ENCODE data around the gene ZNF213. TPM values are rescaled to one million over a fixed set of nuclear protein-coding genes. Genes with fewer than 3 reads are reported as not detected.

The ZNF213 gene
- total and polyA plus RNA-seq, 4 donors: 2.3 to 8.6 (median 6.8) TPM

DNA sequence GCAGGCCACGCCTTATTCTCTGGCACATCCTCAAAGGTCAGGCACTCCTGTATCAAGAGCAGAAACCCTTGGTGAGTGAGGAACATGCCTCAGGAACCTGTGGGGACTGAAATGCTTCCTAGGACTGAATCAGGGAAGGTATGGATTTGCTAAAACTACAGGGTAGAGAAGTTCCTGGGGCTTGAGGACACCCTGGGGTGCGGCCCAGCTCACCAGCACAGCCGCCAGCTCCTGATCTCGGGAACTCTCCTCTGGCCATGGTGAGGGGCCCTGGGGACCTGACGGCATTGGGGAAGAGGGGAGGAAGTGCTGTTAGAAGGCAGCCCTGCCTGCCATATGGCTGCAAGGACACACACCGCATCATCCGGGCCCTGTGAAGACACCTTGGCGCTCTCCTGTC, 43.3 kb upstream of the ZNF213 start:
- no peaks in the 10 kb centered on the region for H3K9me3 ChIP-seq (ENCODE audit: control insufficient read depth, low read length)
- H3K27me3 ChIP-seq (ENCODE audit: control insufficient read depth in 1 of 2, insufficient read depth in 2 of 2, low read length in 1 of 2): no peaks in the 10 kb centered on the region
- intact Hi-C loops (cut with DNase I): no loop called here
- WGBS, 2 donors: 73 to 82% methylated on average over 8 of the region's 8 CpGs
- no peak for DNase-seq
- no peaks in the 10 kb centered on the region for H3K36me3 ChIP-seq (ENCODE audit: control insufficient read depth in 1 of 2, insufficient read depth in 2 of 2, low read length in 1 of 2)
- H3K4me1 ChIP-seq (ENCODE audit: control insufficient read depth in 1 of 2, insufficient read depth in 2 of 2, low read length in 2 of 2): no peaks in the 10 kb centered on the region
- H3K27ac ChIP-seq (ENCODE audit: low read depth in 1 of 2, low read length in 2 of 2): no peak overlapping the region
- no peak for ATAC-seq (ENCODE audit: low FRiP score)
- no peak overlapping the region for H3K4me3 ChIP-seq (ENCODE audit: low read length in 2 of 2)

DNA sequence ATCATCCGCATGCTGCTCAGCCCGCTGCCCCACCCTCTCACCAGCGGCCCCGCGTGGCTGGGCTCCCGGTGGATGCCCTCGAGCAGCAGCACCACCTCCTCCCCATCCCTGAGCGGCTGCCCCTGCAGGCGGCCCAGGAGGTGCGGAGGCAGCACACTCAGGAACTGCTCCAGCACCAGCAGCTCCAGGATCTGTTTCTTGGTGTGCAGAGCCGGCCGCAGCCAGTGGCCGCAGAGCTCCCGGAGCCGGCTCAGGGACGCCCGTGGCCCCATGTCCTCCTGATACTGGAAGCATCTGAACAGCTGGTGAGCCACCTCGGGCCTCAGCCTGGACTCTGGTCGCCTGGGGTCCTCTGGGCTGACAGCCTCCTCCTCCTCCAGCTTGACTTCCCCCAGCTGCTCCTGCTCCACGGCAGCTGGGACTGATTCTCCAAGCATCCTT, 42.3 kb upstream of the ZNF213 start:
- Histone ChIP-seq H3K9me3 (ENCODE audit: control insufficient read depth, low read length) (no peaks in the 10 kb centered on the region), H3K36me3 (ENCODE audit: control insufficient read depth in 1 of 2, insufficient read depth in 2 of 2, low read length in 1 of 2) (no peaks in the 10 kb centered on the region), H3K4me1 (ENCODE audit: control insufficient read depth in 1 of 2, insufficient read depth in 2 of 2, low read length in 2 of 2) (no peaks in the 10 kb centered on the region), H3K4me3 (ENCODE audit: low read length in 2 of 2) (no peak overlapping the region), H3K27ac (ENCODE audit: low read depth in 1 of 2, low read length in 2 of 2) (no peak overlapping the region), H3K27me3 (ENCODE audit: control insufficient read depth in 1 of 2, insufficient read depth in 2 of 2, low read length in 1 of 2) (no peaks in the 10 kb centered on the region)
- intact Hi-C loops (cut with DNase I): no loop called here
- ATAC-seq (ENCODE audit: low FRiP score) (no peak), DNase-seq (no peak)
- 70 to 81% methylated on average over 16 to 20 of the region's 20 CpGs for WGBS, 2 donors

DNA sequence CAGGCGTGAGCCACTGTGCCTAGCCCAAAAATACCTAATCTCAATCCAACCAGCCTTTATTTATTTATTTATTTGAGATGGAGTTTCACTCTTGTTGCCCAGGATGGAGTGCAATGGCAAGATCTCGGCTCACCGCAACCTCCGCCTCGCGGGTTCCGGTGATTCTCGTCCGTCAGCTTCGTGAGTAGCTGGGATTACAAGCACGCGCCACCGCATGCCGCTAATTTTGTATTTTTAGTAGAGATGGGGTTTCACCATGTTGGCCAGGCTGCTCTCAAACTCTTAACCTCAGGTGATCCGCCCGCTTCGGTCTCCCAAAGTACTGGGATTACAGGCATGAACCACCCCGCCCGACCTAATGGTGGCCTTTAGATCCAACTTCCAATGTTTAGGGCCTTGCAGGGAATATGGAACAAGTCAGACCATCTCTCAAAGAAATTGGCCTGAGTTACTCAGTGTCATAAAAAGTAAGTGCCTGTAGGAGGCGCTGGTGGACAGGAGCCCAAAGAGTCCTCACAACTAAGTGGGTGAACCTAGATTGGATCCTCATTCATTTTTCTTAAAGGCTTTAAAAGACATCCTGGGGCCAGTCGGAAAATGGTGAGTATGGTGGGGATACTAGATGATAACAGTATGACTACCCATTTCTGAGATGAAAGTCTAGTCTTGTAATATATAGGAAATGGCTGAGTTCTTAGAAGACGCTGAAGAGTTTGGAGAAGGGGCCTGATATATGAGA, 40.4 kb upstream of the ZNF213 start:
- no peak overlapping the region for H3K27ac ChIP-seq (ENCODE audit: low read depth in 1 of 2, low read length in 2 of 2)
- H3K9me3 ChIP-seq (ENCODE audit: control insufficient read depth, low read length): no peaks in the 10 kb centered on the region
- WGBS, 2 donors: 87% methylated on average over 22 of the region's 22 CpGs
- H3K4me3 ChIP-seq (ENCODE audit: low read length in 2 of 2): no peak overlapping the region
- intact Hi-C loops (cut with DNase I): no loop called here
- no peaks in the 10 kb centered on the region for H3K27me3 ChIP-seq (ENCODE audit: control insufficient read depth in 1 of 2, insufficient read depth in 2 of 2, low read length in 1 of 2)
- ATAC-seq (ENCODE audit: low FRiP score) (no peak), DNase-seq (no peak)
- H3K4me1 ChIP-seq (ENCODE audit: control insufficient read depth in 1 of 2, insufficient read depth in 2 of 2, low read length in 2 of 2): no peaks in the 10 kb centered on the region
- no peaks in the 10 kb centered on the region for H3K36me3 ChIP-seq (ENCODE audit: control insufficient read depth in 1 of 2, insufficient read depth in 2 of 2, low read length in 1 of 2)

DNA sequence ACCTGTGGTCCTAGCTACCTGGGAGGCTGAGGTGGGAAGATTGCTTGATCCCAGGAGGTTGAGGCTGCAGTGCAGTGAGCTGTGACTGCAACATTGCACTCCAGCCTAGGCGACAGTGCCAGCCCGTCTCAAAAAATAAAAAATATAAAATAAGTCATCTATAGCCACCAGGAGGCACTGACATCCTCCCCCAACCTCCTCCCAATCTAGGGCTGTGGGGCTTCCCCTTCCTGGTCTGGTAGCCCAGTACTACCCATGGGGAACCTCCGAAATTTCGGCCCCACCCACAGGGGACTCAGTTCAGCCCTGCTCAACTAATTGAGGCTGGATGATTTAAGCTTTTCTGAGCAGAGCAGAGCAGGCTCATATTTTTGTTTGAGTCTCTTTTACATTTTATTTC, 39.0 kb upstream of the ZNF213 start:
- no peak for ATAC-seq (ENCODE audit: low FRiP score)
- peak in 1 of 2 donors; percentile 75 for DNase-seq
- H3K36me3 ChIP-seq (ENCODE audit: control insufficient read depth in 1 of 2, insufficient read depth in 2 of 2, low read length in 1 of 2): no peaks in the 10 kb centered on the region
- H3K4me1 ChIP-seq (ENCODE audit: control insufficient read depth in 1 of 2, insufficient read depth in 2 of 2, low read length in 2 of 2): no peaks in the 10 kb centered on the region
- intact Hi-C loops (cut with DNase I): no loop called here
- H3K27me3 ChIP-seq (ENCODE audit: control insufficient read depth in 1 of 2, insufficient read depth in 2 of 2, low read length in 1 of 2): no peaks in the 10 kb centered on the region
- H3K9me3 ChIP-seq (ENCODE audit: control insufficient read depth, low read length): no peaks in the 10 kb centered on the region
- no peak overlapping the region for H3K4me3 ChIP-seq (ENCODE audit: low read length in 2 of 2)
- H3K27ac ChIP-seq (ENCODE audit: low read depth in 1 of 2, low read length in 2 of 2): no peak overlapping the region
- 40 to 43% methylated on average over 4 of the region's 4 CpGs for WGBS, 2 donors

DNA sequence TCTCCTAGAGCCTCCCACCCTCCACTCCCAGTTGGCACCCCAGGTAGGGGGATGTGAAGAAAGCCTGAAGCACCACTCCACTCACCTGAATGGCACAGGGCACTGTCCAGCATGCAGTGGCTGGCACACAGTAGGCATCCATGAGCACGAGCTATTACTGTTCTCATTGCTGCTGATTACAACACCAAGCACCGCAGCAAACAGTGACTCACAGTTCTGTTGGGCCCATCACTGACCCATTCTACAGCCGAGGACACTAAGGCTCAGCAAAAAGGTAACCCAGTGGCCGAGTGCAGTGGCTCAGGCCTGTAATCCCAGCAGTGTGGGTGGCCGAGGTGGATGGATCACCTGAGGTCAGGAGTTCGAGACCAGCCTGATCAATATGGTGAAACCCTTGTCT, 38.5 kb upstream of the ZNF213 start:
- Histone ChIP-seq H3K36me3 (ENCODE audit: control insufficient read depth in 1 of 2, insufficient read depth in 2 of 2, low read length in 1 of 2) (no peaks in the 10 kb centered on the region), H3K27ac (ENCODE audit: low read depth in 1 of 2, low read length in 2 of 2) (no peak overlapping the region), H3K9me3 (ENCODE audit: control insufficient read depth, low read length) (no peaks in the 10 kb centered on the region), H3K4me3 (ENCODE audit: low read length in 2 of 2) (no peak overlapping the region), H3K27me3 (ENCODE audit: control insufficient read depth in 1 of 2, insufficient read depth in 2 of 2, low read length in 1 of 2) (no peaks in the 10 kb centered on the region), H3K4me1 (ENCODE audit: control insufficient read depth in 1 of 2, insufficient read depth in 2 of 2, low read length in 2 of 2) (no peaks in the 10 kb centered on the region)
- DNase-seq (no peak), ATAC-seq (ENCODE audit: low FRiP score) (no peak)
- 81 to 82% methylated on average over 6 of the region's 6 CpGs for WGBS, 2 donors
- intact Hi-C loops (cut with DNase I): no loop called here

DNA sequence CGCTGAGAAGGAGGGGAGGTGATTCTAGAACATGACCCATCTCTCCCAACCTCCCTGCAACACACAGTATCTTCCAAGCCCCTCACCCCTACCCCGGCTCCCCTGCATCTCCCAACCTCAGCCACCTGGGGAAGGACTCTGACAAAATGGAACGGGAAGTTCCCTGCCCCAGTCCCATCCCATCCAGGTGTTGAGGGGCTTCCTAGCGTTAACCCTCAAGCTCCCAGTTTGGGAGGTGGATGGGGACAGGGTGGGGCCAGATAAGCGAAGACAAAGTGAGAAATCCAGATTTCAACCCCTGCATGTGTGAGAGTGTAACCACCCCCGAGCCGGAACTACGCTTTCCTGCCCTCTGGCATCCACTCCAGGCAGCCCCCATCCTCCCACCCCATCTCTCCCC, 37.6 kb upstream of the ZNF213 start:
- Histone ChIP-seq H3K36me3 (ENCODE audit: control insufficient read depth in 1 of 2, insufficient read depth in 2 of 2, low read length in 1 of 2) (no peaks in the 10 kb centered on the region), H3K4me3 (ENCODE audit: low read length in 2 of 2) (no peak overlapping the region), H3K4me1 (ENCODE audit: control insufficient read depth in 1 of 2, insufficient read depth in 2 of 2, low read length in 2 of 2) (no peaks in the 10 kb centered on the region), H3K27ac (ENCODE audit: low read depth in 1 of 2, low read length in 2 of 2) (no peak overlapping the region), H3K9me3 (ENCODE audit: control insufficient read depth, low read length) (no peaks in the 10 kb centered on the region), H3K27me3 (ENCODE audit: control insufficient read depth in 1 of 2, insufficient read depth in 2 of 2, low read length in 1 of 2) (no peaks in the 10 kb centered on the region)
- DNase-seq (no peak), ATAC-seq (ENCODE audit: low FRiP score) (no peak)
- 22 to 31% methylated on average over 8 of the region's 8 CpGs for WGBS, 2 donors
- intact Hi-C loops (cut with DNase I): no loop called here

DNA sequence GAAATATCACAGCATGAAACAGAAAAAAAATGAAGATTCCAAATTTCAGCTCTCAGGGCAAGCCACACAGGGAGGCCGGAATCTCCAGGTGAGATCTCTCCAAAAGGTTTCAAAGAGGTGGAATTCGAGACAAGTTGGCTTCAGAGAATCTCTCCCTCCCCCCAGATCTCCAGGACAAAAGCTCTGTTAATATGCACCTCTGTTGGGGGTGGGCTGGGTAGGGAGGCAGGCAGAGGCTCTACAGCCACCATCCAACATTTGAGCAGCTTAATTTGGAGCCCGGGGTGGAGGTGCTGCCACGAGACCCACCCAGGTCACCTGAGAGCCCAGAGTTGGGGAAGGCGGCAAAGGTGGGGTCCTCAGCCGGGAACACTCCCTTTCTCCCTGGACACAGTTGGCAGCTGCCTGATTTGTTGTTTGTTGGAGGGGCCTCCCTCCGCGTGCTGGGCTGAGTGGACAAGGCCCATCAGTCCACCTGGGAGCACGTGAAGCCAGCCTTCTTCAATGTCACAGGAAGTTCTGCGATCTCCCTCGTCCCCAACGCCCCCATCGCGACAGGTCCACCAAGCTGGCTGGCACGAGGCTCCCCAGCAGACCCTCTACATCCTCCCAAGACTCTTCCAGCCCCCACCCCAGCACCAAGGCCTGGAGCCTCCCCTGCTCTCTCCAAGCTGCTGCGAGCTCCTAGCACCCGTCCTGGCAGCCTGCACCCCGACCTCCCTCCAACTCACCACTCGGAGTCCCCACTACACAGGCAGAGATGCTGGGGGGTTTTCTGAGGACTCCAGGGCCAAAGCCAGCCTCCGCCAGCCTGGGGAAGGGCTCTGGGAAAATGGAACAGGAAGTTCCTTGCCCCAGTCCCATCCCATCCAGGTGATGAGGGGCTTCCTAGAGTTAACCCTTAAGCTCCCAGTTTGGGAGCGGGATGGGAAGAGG, 36.1 kb upstream of the ZNF213 start, which contains the start of gene ZSCAN10:
TSS of gene ZSCAN10 (minus strand) at position 836 of the 936 bp plus-strand sequence. CDS start 6,357 bp downstream, outside the sequence.
- intact Hi-C loops (cut with DNase I): no loop called here
- Histone ChIP-seq H3K9me3 (ENCODE audit: control insufficient read depth, low read length) (no peaks in the 10 kb centered on the region), H3K27ac (ENCODE audit: low read depth in 1 of 2, low read length in 2 of 2) (no peak within 1 kb of the TSS), H3K4me3 (ENCODE audit: low read length in 2 of 2) (no peak within 1 kb of the TSS), H3K4me1 (ENCODE audit: control insufficient read depth in 1 of 2, insufficient read depth in 2 of 2, low read length in 2 of 2) (no peaks in the 10 kb centered on the region), H3K27me3 (ENCODE audit: control insufficient read depth in 1 of 2, insufficient read depth in 2 of 2, low read length in 1 of 2) (no peaks in the 10 kb centered on the region), H3K36me3 (ENCODE audit: control insufficient read depth in 1 of 2, insufficient read depth in 2 of 2, low read length in 1 of 2) (no peaks in the 10 kb centered on the region)
- WGBS, 2 donors: 15 to 23% methylated on average over 21 of the region's 21 CpGs
- DNase-seq (no peak), ATAC-seq (ENCODE audit: low FRiP score) (no peak)

DNA sequence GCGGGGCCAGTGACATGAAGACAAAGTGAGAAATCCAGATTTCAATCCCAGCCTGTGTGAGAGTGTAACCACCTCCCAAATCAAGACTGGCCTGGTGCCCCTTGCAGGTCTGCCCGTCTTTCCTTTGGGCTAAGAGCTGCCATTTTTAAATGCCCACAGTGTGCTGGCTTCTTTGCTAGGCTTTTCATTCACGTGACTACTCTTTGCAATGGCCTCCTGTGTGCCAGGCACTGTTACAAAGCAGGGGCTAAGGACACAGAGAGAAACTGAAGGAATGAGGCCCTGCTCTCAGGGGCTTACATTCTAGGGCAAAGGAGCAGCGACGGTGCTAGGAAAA, 35.5 kb upstream of the ZNF213 start:
- H3K36me3 ChIP-seq (ENCODE audit: control insufficient read depth in 1 of 2, insufficient read depth in 2 of 2, low read length in 1 of 2): no peaks in the 10 kb centered on the region
- 17 to 19% methylated on average over 5 of the region's 5 CpGs for WGBS, 2 donors
- no peaks in the 10 kb centered on the region for H3K4me1 ChIP-seq (ENCODE audit: control insufficient read depth in 1 of 2, insufficient read depth in 2 of 2, low read length in 2 of 2)
- no peaks in the 10 kb centered on the region for H3K27me3 ChIP-seq (ENCODE audit: control insufficient read depth in 1 of 2, insufficient read depth in 2 of 2, low read length in 1 of 2)
- H3K27ac ChIP-seq (ENCODE audit: low read depth in 1 of 2, low read length in 2 of 2): no peak overlapping the region
- no peak overlapping the region for H3K4me3 ChIP-seq (ENCODE audit: low read length in 2 of 2)
- intact Hi-C loops (cut with DNase I): no loop called here
- ATAC-seq (ENCODE audit: low FRiP score): no peak
- DNase-seq: no peak
- H3K9me3 ChIP-seq (ENCODE audit: control insufficient read depth, low read length): no peaks in the 10 kb centered on the region

Measured in aorta (tissue), 5 donors.